Loucy (cell line): Measurements from ENCODE around the gene CAMTA1.
"Not testable (repeated sequence)": the region's sequence is repeated elsewhere in the genome, so short reads cannot be mapped to it uniquely, and the experiment has no call there.

Source experiments
- H2AFZ ChIP-seq: fragments of 200-600 bp; sonication (generic); 2 replicates; pipeline ENCODE4 v1.6.0; 2016; ENCODE audit warnings: antibody characterized with exemption, mild to moderate bottlenecking, low read length, moderate library complexity
- H3F3A ChIP-seq: fragments of 200-600 bp; 2 replicates; pipeline ENCODE4 v1.6.0; 2016; ENCODE audit warnings: antibody characterized with exemption, low read depth, mild to moderate bottlenecking
- H3K27me3 ChIP-seq: fragments of 200-600 bp; sonication (generic); 2 replicates; pipeline ENCODE4 v1.6.1; 2014; ENCODE audit warnings: low read length, mild to moderate bottlenecking; ENCODE audit not compliant: insufficient read depth, poor library complexity, severe bottlenecking
- H3K36me3 ChIP-seq: fragments of 200-600 bp; sonication (generic); 2 replicates; pipeline ENCODE4 v1.6.1; 2016; ENCODE audit warnings: low read length; ENCODE audit not compliant: insufficient read depth
- H3K4me1 ChIP-seq: fragments of 200-600 bp; sonication (generic); 2 replicates; pipeline ENCODE4 v1.5.1; 2014; ENCODE audit warnings: low read length, mild to moderate bottlenecking; ENCODE audit not compliant: insufficient read depth, poor library complexity, severe bottlenecking
- H3K4me2 ChIP-seq: fragments of 200-600 bp; sonication (generic); 2 replicates; pipeline ENCODE4 v1.6.0; 2014; ENCODE audit warnings: antibody characterized with exemption, low read length, low read depth, mild to moderate bottlenecking; ENCODE audit not compliant: poor library complexity, severe bottlenecking
- H3K4me3 ChIP-seq: fragments of 200-600 bp; sonication (generic); 2 replicates; pipeline ENCODE4 v1.5.1; 2014; ENCODE audit warnings: low read length, mild to moderate bottlenecking, mixed read lengths; ENCODE audit not compliant: poor library complexity, severe bottlenecking
- H3K79me2 ChIP-seq: fragments of 200-600 bp; sonication (generic); 2 replicates; pipeline ENCODE4 v1.6.1; 2014; ENCODE audit warnings: low read length; ENCODE audit not compliant: insufficient read depth
- H3K9ac ChIP-seq: fragments of 200-600 bp; sonication (generic); 2 replicates; pipeline ENCODE4 v1.6.0; 2014; ENCODE audit warnings: mild to moderate bottlenecking, low read depth, low read length, moderate library complexity; ENCODE audit not compliant: poor library complexity, severe bottlenecking
- H3K9me2 ChIP-seq: fragments of 200-600 bp; sonication (generic); replicated peaks from 2 replicates; pipeline ENCODE4 v1.6.1; 2016; ENCODE audit warnings: low read depth, low read length, mixed read lengths
- H3K9me3 ChIP-seq: fragments of 200-600 bp; sonication (generic); 2 replicates; pipeline ENCODE4 v1.6.1; 2014; ENCODE audit warnings: mild to moderate bottlenecking, antibody characterized with exemption, low read length, low read depth; ENCODE audit not compliant: insufficient read depth
- H4K20me1 ChIP-seq: fragments of 200-600 bp; sonication (generic); 2 replicates; pipeline ENCODE4 v1.6.0; 2014; ENCODE audit warnings: antibody characterized with exemption, low read length, mild to moderate bottlenecking; ENCODE audit not compliant: insufficient read depth, poor library complexity, severe bottlenecking
- CTCF ChIP-seq: fragments of 200-600 bp; sonication (generic); conservative IDR thresholded peaks from 2 replicates; pipeline ENCODE4 v1.5.1; 2014; ENCODE audit warnings: mild to moderate bottlenecking, antibody characterized with exemption, low read length
- EZH2phosphoT487 ChIP-seq: fragments of 200-600 bp; IDR thresholded peaks from 2 replicates; pipeline ENCODE4 v1.6.1; 2018; ENCODE audit warnings: antibody characterized with exemption, mild to moderate bottlenecking, moderate library complexity, borderline replicate concordance

CAMTA1 gene

GRCh38 chr1:7326366-7326765, 541.1 kb downstream of the CAMTA1 start:
- Histone ChIP-seq H3K4me1 (no peaks in the 10 kb centered on the region), H3K4me3 (no peak overlapping the region), H3F3A (no peaks in the 10 kb centered on the region), H3K9ac (no peak overlapping the region), H3K27me3 (no peaks in the 10 kb centered on the region), H3K79me2 (no peaks in the 10 kb centered on the region), H2AFZ (no peak overlapping the region), H3K9me3 (no peaks in the 10 kb centered on the region; the same call in 1 of the 2 replicates), H3K36me3 (no peaks in the 10 kb centered on the region), H3K4me2 (no peak overlapping the region), H4K20me1 (no peaks in the 10 kb centered on the region), H3K9me2 (no peaks in the 10 kb centered on the region)
- TF ChIP-seq CTCF (no peak), EZH2phosphoT487 (no peak)

- Histone ChIP-seq H3K4me3 (no peak overlapping the region), H3K9ac (no peak overlapping the region), H3K9me3 (no peaks in the 10 kb centered on the region; the same call in 1 of the 2 replicates), H4K20me1 (no peaks in the 10 kb centered on the region), H3K9me2 (no peaks in the 10 kb centered on the region), H3F3A (no peaks in the 10 kb centered on the region), H2AFZ (no peak overlapping the region), H3K4me1 (no peaks in the 10 kb centered on the region), H3K36me3 (no peaks in the 10 kb centered on the region), H3K4me2 (no peak overlapping the region), H3K27me3 (no peaks in the 10 kb centered on the region), H3K79me2 (no peaks in the 10 kb centered on the region)
- no peak for TF ChIP-seq CTCF
- no peak for TF ChIP-seq EZH2phosphoT487
These were observed 542.6 kb downstream of the CAMTA1 start for GRCh38 chr1:7327849-7328248.

GRCh38 chr1:7329868-7330615, 544.8 kb downstream of the CAMTA1 start:
- H3K9me3 ChIP-seq, result no peaks in the 10 kb centered on the region
- no peaks in the 10 kb centered on the region for H3F3A ChIP-seq
- TF ChIP-seq CTCF (no peak), EZH2phosphoT487 (no peak)
- H3K79me2 ChIP-seq, result no peaks in the 10 kb centered on the region
- no peak overlapping the region for H3K9ac ChIP-seq
- H3K4me2 ChIP-seq, result no peak overlapping the region
- H3K36me3 ChIP-seq, result no peaks in the 10 kb centered on the region
- H3K27me3 ChIP-seq, result no peaks in the 10 kb centered on the region
- H3K4me3 ChIP-seq, result no peak overlapping the region
- H4K20me1 ChIP-seq, result no peaks in the 10 kb centered on the region
- no peak overlapping the region for H2AFZ ChIP-seq
- H3K9me2 ChIP-seq, result no peaks in the 10 kb centered on the region
- no peaks in the 10 kb centered on the region for H3K4me1 ChIP-seq

GRCh38 chr1:7330726-7331125, 545.5 kb downstream of the CAMTA1 start:
- H2AFZ ChIP-seq, H3K79me2 ChIP-seq, H4K20me1 ChIP-seq, H3K36me3 ChIP-seq, H3K4me2 ChIP-seq, H3K4me1 ChIP-seq, H3K9ac ChIP-seq, H3K27me3 ChIP-seq, H3K9me2 ChIP-seq, H3K9me3 ChIP-seq, H3K4me3 ChIP-seq, H3F3A ChIP-seq: not testable (repeated sequence)
